Limb (tissue), 2 donors: ENCODE measurements around the gene KDM5B.
"Not testable (repeated sequence)": the region's sequence is repeated elsewhere in the genome, so short reads cannot be mapped to it uniquely, and the experiment has no call there.

Experiments used
- DNase-seq, 2 donors: peaks; one replicate each; pipeline ENCODE4 v3.0.0-alpha.2; 2016; ENCODE audit errors: extremely low spot score in 2 of 2

Gene KDM5B

GRCh38 chr1:202791077-202791747 is 17.0 kb downstream of the KDM5B start:
- no peak for DNase-seq

GRCh38 chr1:202788800-202789199 is 19.4 kb downstream of the KDM5B start:
- no peak for DNase-seq

GRCh38 chr1:202786804-202787203 is 21.4 kb downstream of the KDM5B start:
- DNase-seq = no peak

GRCh38 chr1:202781180-202781579 is 27.0 kb downstream of the KDM5B start:
- no peak for DNase-seq

- DNase-seq = no peak
Measured at GRCh38 chr1:202770135-202770534, 38.1 kb downstream of the KDM5B start.

GRCh38 chr1:202765721-202766120 is 42.5 kb downstream of the KDM5B start:
- DNase-seq = no peak

- no peak for DNase-seq
Measured at GRCh38 chr1:202762019-202762418, 46.2 kb downstream of the KDM5B start.

GRCh38 chr1:202760589-202760988 is 47.6 kb downstream of the KDM5B start:
- DNase-seq = no peak

GRCh38 chr1:202756391-202756790 is 51.8 kb downstream of the KDM5B start:
- DNase-seq = peak in 1 of 2 donors; percentile 3

GRCh38 chr1:202754293-202754692 is 53.9 kb downstream of the KDM5B start:
- DNase-seq = no peak

GRCh38 chr1:202752774-202753173 is 55.4 kb downstream of the KDM5B start:
- no peak for DNase-seq

- no peak for DNase-seq
Measured at GRCh38 chr1:202750761-202751160, 57.5 kb downstream of the KDM5B start.

- DNase-seq = no peak
Measured at GRCh38 chr1:202750024-202750423, 58.2 kb downstream of the KDM5B start.

GRCh38 chr1:202745323-202745888 is 62.8 kb downstream of the KDM5B start:
- DNase-seq = no peak

- DNase-seq = not testable (repeated sequence)
Measured at GRCh38 chr1:202744770-202745169, 63.5 kb downstream of the KDM5B start.

GRCh38 chr1:202742496-202742895 is 65.7 kb downstream of the KDM5B start:
- DNase-seq = no peak

- DNase-seq = no peak
Measured at GRCh38 chr1:202733251-202733650, 75.0 kb downstream of the KDM5B start.

- no peak for DNase-seq
Measured at GRCh38 chr1:202728951-202729350, 79.3 kb downstream of the KDM5B start.

- DNase-seq = no peak
Measured at GRCh38 chr1:202725526-202725925, 82.7 kb downstream of the KDM5B start.

GRCh38 chr1:202723708-202724107 is 84.5 kb downstream of the KDM5B start:
- DNase-seq = no peak

- not testable (repeated sequence) for DNase-seq
Measured at GRCh38 chr1:202723046-202723445, 85.2 kb downstream of the KDM5B start.

- DNase-seq = no peak
Measured at GRCh38 chr1:202716654-202717053, 91.6 kb downstream of the KDM5B start.

- DNase-seq = not testable (repeated sequence)
Measured at GRCh38 chr1:202714202-202714601, 94.0 kb downstream of the KDM5B start.
